ENCODE measurements around the gene KDM3B. TPM values are rescaled to one million over a fixed set of nuclear protein-coding genes. Genes with fewer than 3 reads are reported as not detected.

KDM3B gene
- total RNA-seq, 4 donors from 2014 or later, result 21.8 to 96.4 (median 51.5) TPM

DNA sequence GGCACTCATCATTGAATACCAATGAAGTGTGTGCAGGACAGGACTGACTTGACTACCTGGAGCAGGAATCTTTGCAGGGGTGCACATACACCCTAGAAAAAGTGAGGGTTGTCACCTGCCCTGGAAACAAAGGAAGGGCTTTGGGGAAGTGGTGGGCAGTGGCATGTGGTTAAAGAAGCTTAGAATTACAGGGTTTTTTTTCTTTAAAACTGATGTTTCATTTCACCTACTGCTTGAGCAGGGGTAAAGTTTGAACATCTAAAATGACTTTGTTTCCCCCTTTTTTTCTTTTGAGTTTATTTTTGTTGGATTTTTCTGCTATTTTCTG is 2.0 kb upstream of the KDM3B start:
- H3K4me3 ChIP-seq, result no peak overlapping the region
- TF ChIP-seq, protein P1, sequence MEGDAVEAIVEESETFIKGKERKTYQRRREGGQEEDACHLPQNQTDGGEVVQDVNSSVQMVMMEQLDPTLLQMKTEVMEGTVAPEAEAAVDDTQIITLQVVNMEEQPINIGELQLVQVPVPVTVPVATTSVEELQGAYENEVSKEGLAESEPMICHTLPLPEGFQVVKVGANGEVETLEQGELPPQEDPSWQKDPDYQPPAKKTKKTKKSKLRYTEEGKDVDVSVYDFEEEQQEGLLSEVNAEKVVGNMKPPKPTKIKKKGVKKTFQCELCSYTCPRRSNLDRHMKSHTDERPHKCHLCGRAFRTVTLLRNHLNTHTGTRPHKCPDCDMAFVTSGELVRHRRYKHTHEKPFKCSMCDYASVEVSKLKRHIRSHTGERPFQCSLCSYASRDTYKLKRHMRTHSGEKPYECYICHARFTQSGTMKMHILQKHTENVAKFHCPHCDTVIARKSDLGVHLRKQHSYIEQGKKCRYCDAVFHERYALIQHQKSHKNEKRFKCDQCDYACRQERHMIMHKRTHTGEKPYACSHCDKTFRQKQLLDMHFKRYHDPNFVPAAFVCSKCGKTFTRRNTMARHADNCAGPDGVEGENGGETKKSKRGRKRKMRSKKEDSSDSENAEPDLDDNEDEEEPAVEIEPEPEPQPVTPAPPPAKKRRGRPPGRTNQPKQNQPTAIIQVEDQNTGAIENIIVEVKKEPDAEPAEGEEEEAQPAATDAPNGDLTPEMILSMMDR (IDR thresholded peaks at IDR 0.05), result no peak
- TF ChIP-seq POLR2A (IDR thresholded peaks at IDR 0.05), result no peak
- no peaks in the 10 kb centered on the region for H3K36me3 ChIP-seq
- intact Hi-C loops (cut with DNase I; ENCODE audit: low total_unique reads), result no loop called here
- no peak overlapping the region for H3K27ac ChIP-seq
- peaks cover 6 to 17% of the 10 kb centered on the region in 2 donors for H3K4me1 ChIP-seq
- DNase-seq, result no peak
- no peaks in the 10 kb centered on the region for H3K27me3 ChIP-seq
- no peaks in the 10 kb centered on the region for H3K9me3 ChIP-seq

DNA sequence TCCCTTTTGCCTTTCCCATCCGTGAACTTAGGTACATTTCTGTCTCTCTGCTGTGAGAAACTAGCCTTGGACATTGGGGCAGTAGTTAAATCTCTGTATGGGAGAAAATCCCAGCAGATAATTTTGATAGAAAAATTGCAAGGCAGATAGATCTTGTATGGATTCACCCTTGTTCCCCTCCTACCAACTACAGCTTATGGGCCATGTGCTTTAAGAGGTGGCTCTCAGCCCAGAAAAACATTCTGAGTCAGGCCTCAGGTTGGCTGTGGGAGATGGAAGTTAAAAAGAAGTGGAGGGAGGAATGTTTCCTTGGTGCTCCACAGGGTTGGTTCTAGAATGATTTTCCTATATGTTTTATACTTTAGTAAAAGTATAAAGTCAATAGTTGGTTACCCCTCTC is 1.4 kb upstream of the KDM3B start:
- H3K27ac ChIP-seq, result no peak overlapping the region
- intact Hi-C loops (cut with DNase I; ENCODE audit: low total_unique reads), result no loop called here
- DNase-seq, result no peak

DNA sequence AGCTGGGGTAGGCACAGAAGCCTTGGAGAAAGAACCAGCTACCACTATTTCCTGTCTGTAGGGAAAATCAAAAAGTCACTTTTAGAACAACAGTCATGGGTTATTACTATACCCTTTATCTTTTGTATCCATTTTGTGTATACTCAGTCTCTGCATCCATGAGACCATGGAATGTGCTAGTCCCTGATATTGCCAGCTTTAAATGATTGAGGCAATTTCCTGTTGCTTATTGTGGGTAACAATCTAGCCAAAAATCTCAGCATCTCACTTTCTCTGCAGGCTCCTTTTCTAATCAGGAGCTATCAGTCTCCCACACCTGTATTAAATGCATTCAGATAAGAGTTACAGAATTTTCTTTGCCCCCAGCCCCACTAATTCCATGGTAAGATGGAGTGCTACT is 968 bp upstream of the KDM3B start:
- DNase-seq, result no peak
- H3K27ac ChIP-seq, result no peak overlapping the region
- no peaks in the 10 kb centered on the region for H3K9me3 ChIP-seq
- H3K4me3 ChIP-seq, result no peak overlapping the region
- H3K4me1 ChIP-seq, result peaks cover 7 to 17% of the 10 kb centered on the region in 2 donors
- intact Hi-C loops (cut with DNase I; ENCODE audit: low total_unique reads), result no loop called here
- no peaks in the 10 kb centered on the region for H3K27me3 ChIP-seq
- H3K36me3 ChIP-seq, result no peaks in the 10 kb centered on the region
- TF ChIP-seq, protein P1 (IDR thresholded peaks at IDR 0.05), result no peak
- no peak for TF ChIP-seq POLR2A (IDR thresholded peaks at IDR 0.05)

More for the DNA sequence above, 1.4 kb upstream of the KDM3B start:
- Histone ChIP-seq H3K9me3 (no peaks in the 10 kb centered on the region), H3K4me1 (peaks cover 7 to 17% of the 10 kb centered on the region in 2 donors), H3K4me3 (no peak overlapping the region), H3K27me3 (no peaks in the 10 kb centered on the region), H3K36me3 (no peaks in the 10 kb centered on the region)
- no peak for TF ChIP-seq POLR2A (IDR thresholded peaks at IDR 0.05)
- TF ChIP-seq, protein P1 (IDR thresholded peaks at IDR 0.05), result no peak

DNA sequence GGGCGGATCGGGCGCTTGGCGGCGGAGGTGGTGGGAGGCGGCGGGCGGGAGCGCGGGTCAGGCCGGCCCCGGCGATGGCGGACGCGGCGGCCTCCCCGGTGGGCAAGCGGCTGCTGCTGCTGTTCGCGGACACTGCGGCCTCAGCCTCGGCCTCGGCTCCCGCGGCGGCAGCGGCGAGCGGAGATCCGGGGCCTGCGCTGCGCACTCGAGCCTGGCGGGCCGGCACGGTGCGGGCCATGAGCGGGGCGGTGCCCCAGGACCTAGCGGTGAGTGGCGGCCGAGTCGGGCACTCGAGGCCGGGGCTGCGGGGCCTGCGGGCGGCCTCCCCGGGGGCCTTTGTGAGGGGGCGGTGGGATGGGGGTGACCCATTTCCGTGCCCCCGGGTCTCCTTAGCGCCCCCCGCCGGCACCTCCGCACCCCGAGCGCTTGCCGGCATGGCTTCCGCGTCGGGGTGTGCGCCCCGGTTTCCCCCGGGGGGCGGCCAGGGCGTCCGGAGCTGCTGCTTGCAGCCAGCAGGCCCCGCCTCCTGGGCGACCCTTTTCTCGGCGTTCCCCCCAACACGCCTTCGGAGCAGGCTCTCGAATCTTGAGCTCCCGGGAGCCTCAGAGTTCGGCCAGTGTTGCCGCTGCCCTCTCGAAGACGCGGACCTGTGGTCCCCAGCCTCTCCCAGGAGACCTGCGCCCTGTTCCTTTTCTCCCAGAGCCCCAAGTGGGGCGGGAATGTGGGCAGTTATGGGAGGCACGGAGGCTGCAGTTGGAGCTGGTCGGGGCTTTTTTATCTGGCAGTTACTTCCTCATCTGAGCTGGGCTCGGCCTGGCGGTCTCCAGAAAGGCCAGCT is 456 bp downstream of the KDM3B start:
- Histone ChIP-seq H3K27me3 (no peaks in the 10 kb centered on the region), H3K36me3 (no peaks in the 10 kb centered on the region), H3K4me3 (peak overlapping the region; percentile 55 to 93), H3K4me1 (peaks cover 7 to 17% of the 10 kb centered on the region in 2 donors), H3K27ac (peak overlapping the region; percentile 95 to 97), H3K9me3 (no peaks in the 10 kb centered on the region)
- intact Hi-C loops (cut with DNase I; ENCODE audit: low total_unique reads), result no loop called here
- peak; percentile 46 to 60 for DNase-seq
- peak in 1 of 2 donors; percentile 10 for TF ChIP-seq POLR2A (IDR thresholded peaks at IDR 0.05)
- TF ChIP-seq, protein P1 (IDR thresholded peaks at IDR 0.05), result peak in 3 of 4 experiments; percentile 0 to 33 (median 18)

DNA sequence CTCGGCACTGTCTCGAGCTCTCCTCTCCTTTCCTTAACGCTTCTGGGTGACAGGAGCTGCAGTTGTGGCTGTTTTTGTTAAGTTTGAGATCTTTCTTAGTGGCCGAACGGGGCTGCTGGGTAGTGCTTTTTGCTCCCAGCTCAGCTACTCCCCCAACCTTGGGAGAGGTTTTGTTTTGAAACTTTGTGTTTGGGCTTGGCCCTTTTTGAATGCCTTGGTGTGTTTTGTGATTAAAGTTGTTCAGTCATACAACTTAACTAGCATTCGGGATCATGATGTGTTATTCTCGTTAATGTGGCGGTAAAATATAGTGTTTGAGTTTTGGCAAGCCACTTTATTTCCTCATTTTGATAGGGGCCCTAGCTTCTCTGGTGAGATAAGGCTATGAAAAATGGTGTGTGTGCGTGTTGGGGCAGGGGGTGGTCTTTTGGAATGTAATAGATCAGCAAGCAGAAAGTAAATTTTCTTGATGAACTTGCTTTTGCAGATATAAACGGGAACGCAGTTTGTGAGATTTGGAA is 1.1 kb downstream of the KDM3B start:
- no peak for DNase-seq
- Histone ChIP-seq H3K4me1 (peaks cover 7 to 17% of the 10 kb centered on the region in 2 donors), H3K4me3 (peak overlapping the region; percentile 55 to 93), H3K27me3 (no peaks in the 10 kb centered on the region), H3K9me3 (no peaks in the 10 kb centered on the region), H3K36me3 (no peaks in the 10 kb centered on the region), H3K27ac (peak overlapping the region; percentile 95 to 97)
- intact Hi-C loops (cut with DNase I; ENCODE audit: low total_unique reads), result no loop called here
- TF ChIP-seq POLR2A (IDR thresholded peaks at IDR 0.05), result no peak

Data from uterus (tissue), 4 donors.